Caki2 (cell line): Measurements from ENCODE around the gene PTPRN2. TPM values are rescaled to one million over a fixed set of nuclear protein-coding genes. Genes with fewer than 3 reads are reported as not detected.
"Not testable (repeated sequence)": the region's sequence is repeated elsewhere in the genome, so short reads cannot be mapped to it uniquely, and the experiment has no call there.

Experiments
- DNase-seq: peaks from one replicate; pipeline ENCODE4 v3.0.0-alpha.2; 2015; ENCODE audit warnings: low read depth
- in situ Hi-C: cut with HindIII; loops from 2 replicates; pipeline ENCODE4 v1.10.0; 2016; ENCODE audit warnings: low sequenced_read_pairs, low pct_unique_long_range_greater_than_20kb, mixed read lengths
- total RNA-seq: library from RNA; depleted of rRNA; stranded (reverse); fragments of >200 nt; shearing (Covaris generic); gene quantifications from 2 replicates; pipeline ENCODE4 v1.2.3, GENCODE V29; 2014; ENCODE audit warnings: low replicate concordance

The PTPRN2 gene
- total RNA-seq, 1 experiment from 2014 or later: 0.88 TPM

GRCh38 chr7:157703534-157704195 lies 884.0 kb downstream of the PTPRN2 start:
- in situ Hi-C loops: no loop called here
- no peak for DNase-seq

DNA sequence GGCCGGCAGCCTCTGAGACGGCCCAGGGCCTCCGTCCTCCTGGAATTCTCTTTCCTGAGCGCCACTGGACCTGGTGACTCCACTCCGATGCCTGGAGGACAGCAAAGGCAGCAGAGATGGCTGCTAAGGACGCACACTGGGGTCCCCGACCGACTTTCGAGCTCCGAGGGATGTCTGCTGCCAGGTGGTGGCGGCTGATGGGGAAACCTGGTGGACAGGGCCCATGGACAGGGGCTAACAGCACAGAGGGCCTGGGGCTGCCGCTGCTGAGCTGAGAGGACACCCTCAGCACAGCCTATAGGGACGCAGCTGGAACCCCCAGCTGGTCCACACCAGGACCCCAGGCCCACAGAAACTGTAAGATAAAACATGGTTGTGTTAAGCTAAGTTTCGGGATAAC lies 884.5 kb downstream of the PTPRN2 start:
- in situ Hi-C loops: no loop called here
- no peak for DNase-seq

DNA sequence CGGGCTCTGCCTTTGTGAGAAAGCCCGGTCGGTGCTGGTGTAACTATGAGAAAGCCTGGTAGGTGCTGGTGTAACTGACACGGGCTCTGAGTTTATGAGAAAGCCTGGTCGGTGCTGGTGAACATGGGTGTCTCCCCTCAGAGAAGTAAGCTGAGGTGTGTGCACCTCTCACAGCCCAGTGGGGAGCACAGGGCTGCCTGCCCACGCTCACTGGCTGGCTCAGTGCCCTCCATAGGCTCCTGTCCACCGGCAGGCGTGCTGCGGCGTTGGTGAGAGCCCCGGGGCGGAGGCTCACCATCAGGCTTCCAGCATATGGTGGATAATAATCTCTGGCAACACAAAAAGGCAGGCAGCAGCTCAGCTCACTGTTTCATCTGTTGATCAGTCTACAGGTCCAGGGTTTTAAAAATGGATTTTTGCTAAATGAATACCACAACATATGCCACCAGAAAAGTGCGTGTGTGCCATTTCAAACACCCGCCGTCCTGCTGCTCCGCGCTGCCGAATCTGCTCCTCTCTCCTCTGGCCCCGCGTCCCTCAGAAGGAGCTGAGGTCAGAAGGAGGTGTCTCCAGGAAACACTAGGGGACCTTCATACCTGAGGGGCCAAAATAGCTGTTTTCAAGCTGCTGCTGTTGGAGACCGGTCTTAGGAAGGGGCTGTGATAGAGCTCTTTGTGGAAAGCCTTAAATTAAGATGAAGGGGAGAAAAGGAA lies 885.2 kb downstream of the PTPRN2 start:
- in situ Hi-C loops: no loop called here
- DNase-seq: no peak

DNA sequence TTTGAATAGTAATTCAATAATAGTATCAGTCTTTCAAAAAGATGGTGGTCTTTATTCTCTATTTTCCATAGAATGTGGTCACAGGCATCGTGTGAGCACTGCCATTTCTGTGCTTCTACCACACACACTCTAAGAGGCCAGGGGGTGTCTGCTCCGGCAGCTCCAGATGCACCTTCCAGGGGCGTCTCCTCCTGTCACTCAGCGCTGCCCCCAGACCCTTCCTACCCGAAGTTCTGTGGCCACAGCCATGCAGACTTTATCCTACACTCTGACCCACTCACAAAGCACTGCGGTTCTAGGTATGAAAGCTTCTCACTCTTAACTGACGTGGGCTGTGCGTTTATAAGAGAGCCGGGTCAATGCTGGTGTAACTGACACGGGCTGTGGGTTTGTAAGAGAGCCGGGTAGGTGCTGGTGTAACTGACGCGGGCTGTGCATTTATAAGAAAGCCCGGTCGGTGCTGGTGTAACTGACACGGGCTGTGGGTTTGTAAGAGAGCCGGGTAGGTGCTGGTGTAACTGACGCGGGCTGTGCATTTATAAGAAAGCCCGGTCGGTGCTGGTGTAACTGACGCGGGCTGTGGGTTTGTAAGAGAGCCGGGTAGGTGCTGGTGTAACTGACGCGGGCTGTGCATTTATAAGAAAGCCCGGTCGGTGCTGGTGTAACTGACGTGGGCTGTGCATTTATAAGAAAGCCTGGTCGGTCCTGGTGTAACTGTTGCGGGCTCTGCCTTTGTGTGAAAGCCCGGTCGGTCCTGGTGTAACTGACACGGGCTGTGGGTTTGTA lies 886.0 kb downstream of the PTPRN2 start:
- in situ Hi-C loops, DNase-seq: not testable (repeated sequence)

DNA sequence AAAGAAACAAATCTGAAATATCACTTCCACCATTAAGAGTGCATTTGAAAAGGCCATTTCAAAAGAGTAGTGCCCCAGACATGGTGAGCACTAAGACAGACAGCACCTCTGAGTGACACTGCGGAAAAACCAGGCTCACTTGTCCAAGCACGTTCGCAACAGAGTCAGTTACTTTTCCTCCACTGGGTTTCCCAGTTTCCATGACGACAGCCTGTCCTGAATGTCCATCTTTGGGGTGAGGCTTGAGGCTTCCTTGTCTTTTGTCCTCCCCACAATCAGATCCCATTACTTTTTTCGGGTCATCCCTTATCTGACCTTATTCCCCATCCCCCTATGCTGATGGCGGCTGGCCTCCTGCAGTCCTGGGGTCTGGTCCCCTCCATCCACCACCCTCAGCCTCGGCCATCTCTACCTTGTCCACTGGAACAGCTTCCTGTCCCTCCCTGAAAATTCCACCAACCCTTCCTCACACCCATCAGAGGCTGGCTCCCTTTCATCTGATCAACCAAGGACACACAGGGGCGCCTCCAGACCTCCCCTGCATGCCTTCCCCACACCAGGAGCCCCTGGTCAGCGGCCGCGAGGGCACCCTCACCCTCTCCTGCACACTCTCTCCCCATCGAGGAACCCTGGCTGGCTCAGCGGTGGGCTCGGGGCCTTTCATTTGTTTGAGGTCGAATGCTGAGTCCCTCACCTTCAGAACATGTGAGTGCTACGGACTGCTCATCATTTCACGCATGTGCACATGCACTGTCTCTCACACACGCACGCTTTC lies 887.2 kb downstream of the PTPRN2 start:
- no peak for DNase-seq
- in situ Hi-C loops: no loop called here

DNA sequence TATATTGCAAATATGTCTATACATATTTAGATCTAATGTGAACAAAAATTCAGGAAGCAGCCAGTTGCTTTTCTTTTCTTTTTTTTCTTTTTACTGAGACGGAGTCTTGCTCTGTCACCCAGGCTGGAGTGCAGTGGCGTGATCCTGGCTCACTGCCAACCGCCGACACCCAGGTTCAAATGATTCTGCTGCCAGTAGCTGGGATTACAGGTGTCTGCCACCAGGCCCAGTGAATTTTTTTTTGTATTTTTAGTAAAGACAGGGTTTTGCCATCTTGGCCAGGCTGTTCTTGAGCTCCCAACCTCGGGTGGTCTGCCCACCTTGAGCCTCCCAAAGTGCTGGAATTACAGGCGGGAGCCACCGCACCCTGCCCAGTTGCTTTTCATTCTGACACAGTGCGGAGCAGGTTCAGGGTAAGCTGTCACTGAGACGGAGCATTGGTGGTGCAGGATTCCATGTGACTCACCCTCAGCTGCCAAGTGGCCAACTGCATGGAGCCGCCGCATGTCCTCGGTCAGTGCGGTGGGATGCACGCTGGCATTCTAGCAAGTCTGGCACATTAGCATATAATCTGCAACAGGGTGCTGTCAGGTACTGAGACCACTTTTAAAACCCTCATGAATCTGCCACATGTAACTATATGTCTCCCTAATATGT lies 888.1 kb downstream of the PTPRN2 start:
- in situ Hi-C loops: no loop called here
- no peak for DNase-seq

- DNase-seq, in situ Hi-C loops: not testable (repeated sequence)
Measured at GRCh38 chr7:157697287-157697686, 890.3 kb downstream of the PTPRN2 start.

GRCh38 chr7:157695609-157696008 lies 892.0 kb downstream of the PTPRN2 start:
- in situ Hi-C loops: not testable (repeated sequence)

GRCh38 chr7:157694376-157694665 lies 893.3 kb downstream of the PTPRN2 start:
- in situ Hi-C loops: no loop called here
- DNase-seq: no peak

More at GRCh38 chr7:157695609-157696008, 892.0 kb downstream of the PTPRN2 start:
- not testable (repeated sequence) for DNase-seq

DNA sequence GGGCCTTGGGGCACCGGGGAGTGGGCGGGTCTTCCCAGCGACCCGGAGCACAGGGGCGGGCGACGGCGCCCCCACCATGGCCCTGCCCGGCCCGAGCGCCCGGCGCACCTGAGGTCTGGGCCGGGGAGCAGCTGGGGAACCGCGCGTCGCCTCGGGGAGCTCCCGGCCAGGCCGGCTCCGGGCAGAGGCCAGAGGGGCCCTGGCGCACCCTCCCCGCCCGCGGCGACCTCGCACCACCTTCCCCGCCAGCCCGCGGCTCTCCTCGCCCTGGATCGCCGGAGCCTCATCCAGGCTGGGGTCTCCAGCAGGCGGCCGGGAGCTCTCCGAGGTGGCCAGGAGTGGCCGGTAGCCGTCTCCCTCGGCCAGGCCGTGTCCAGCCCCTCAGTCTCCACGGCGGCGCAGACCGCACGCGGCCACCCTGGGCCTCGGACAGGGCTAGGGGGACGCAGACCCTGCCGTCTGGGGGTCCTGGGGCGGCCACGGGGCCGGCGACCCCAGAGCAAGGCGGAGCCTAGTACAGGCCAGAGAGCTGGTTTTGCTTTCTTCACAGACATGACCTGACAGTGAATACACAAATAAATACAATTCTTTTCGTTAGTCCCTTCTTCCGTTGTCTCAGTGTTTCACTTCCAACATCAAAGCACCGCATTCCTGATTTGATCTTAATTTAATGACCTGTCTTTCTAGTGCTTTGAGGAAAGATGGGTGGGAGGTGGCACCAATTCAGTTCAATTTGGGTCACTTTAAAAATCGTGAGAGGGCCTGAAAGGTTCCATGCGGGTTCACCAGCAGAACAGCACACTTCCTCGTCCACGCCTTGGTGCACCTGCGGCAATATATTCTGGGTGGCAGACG lies 893.9 kb downstream of the PTPRN2 start:
- no peak for DNase-seq
- in situ Hi-C loops: no loop called here

DNA sequence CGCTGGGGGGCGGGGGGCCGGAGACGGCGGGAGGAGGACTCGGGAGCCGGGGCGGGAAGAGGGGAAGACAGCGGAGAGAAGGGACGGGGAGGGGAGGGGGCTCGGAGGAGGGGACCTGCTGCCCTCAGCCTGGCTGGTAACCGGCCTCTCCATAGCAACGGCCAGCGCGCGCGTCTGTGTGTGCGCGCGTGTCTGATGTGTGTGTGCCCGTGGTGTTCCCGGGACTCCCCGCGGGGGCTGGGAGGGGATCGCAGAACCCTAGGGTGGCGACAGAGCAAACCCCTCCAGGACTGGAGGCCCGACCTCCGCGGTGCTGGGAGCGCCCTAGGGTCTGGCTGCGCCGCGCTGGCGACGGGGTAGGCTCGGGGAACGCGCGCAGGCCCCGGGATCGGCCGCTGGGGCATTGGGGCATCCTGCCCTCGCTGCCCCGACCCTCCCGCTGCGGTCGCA lies 894.5 kb downstream of the PTPRN2 start:
- DNase-seq: no peak
- in situ Hi-C loops: no loop called here

- in situ Hi-C loops: no loop called here
Measured at GRCh38 chr7:157692460-157693011, 895.1 kb downstream of the PTPRN2 start.

DNA sequence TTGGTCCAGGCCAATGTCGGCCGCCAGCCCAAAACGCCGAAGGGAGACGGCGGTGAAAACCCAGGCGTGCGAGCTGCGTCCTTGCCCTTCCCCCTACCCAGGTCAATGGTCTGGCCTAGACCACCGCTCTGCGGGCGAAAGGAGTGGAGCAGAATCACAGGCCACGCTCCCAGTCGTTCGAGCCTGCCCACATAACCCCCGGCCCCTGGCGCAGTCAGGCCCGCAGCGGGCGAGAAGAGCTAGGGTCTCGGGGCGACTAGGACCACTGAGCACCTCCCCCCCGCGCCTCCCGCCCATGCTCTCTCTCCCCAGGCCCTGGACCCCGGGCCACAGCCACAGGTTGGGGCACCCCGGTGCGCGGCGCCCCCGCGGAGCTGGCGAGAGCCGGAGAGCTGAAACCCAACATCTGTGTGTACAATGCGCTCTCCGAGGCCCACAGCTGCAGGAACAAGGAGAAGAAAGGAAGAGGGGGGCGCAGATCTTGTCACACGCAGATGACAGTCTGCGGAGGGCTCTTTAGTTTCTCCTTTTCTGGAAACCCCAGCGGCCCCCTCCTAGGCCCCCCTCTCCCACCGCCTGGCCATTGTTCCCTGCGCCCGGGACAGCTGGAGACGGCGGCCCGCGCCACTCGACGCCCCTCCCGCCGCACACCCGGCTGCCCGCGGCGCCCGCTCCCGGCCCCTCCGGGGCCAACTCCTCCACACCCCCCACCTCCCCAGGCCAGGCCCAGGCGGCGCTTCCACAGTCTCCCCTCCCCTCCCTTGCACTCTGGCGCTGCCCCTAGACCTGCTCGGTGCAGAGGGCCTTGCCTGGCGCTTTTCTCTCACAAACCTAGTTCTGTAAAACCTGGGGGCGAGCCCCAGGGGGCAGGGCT lies 895.8 kb downstream of the PTPRN2 start:
- no peak for DNase-seq
- in situ Hi-C loops: no loop called here

More at GRCh38 chr7:157692460-157693011, 895.1 kb downstream of the PTPRN2 start:
- no peak for DNase-seq

DNA sequence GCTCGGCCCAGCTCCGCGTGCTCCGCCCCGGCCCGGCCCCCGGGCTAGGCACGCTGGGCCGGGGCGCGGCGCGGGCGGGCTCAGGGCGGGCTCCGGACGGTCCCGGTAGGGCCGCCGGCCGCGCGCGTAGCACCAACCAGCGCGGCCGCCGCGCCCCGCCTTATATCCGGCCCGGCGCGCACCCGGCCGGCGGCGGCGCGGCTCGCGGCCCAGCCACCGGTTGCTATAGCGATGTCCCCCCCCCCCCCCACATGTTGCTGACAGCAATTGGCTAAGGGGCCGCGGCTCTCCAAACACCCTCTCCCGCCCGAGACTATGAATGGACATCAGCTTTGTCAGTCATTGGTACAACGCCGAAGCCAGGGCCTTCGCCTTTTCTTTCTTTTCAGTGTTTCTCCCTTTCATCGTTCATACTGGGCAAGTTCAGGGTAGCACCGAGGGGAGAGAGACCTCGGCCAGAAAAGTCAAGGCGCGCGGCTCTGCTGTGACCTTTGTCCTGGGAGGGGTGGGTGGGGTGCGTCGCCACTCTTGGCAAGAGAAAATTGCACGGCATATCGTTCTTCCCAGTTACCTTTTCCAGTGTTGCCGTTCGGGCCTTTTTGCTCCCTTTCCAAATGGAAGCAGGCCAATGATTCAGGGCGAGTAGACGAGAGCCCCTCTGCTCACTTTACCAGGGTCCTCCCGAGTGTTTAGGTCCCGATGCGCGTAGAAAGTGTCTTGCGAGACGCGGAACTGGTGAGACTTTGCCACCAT lies 896.6 kb downstream of the PTPRN2 start:
- in situ Hi-C loops: no loop called here
- DNase-seq: no peak

DNA sequence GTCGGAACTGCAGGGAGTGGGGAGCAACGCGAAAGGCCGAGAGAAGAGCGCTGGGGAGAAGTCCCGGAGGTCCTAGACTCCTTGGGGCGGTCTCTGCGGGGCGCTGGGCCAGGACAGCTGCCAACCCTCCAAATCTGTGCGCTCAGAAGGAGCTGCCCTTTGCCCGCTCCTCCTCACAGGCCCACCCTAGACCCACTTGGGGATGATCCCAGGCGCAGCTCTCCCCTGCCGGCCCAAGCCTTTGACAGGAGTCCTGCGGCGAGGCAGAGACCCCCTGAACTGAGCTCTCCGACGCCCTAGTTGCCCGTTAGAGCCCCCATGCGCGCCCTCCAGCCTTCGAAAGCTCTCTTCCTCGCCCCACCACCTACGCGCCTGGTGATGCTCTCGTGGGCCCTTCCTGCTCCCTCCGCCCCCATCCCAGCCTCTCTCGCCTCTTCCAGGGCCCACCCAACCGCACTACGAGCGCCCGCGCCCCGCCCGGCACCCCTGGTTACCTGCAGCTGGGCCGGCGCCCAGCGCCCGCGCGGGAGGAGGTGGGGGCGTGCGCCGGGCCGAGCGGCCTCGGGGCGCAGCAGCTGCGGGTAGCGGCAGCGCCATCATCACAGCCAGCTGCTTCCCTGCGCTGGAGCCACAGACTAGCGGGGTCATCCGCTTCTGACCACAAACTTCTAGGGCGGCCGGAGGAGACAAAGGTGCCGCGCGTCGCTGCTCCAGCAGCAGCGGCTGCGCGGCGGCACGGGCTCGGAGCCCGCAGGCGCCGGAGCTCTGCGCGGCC lies 897.4 kb downstream of the PTPRN2 start:
- in situ Hi-C loops: no loop called here
- DNase-seq: no peak
